ENCODE measurements around the gene CRTC2. TPM values are rescaled to one million over a fixed set of nuclear protein-coding genes. Genes with fewer than 3 reads are reported as not detected.

The CRTC2 gene
- polyA plus RNA-seq, 1 donor from 2014 or later, result 12.1 TPM

DNA sequence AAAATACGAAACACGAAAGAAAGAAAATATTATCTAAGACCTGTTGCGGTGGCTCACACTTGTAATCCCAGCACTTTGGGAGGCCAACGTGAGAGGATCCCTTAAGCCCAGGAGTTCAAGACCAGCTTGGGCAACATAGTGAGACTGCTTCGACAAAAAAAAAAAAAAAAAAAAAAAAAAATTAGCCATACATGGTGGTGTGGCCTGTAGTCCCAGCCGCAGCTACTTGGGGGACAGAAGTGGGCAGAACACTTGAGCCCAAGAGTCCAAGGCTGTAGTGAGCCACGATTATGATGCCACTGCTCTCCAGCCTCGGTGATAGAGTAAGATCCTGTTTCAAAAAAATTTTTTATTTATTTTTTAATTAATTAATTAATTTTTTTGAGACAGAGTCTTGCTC lies 29.2 kb upstream of the CRTC2 start:
- H3K4me3 ChIP-seq (ENCODE audit: low read length), result no peak overlapping the region

DNA sequence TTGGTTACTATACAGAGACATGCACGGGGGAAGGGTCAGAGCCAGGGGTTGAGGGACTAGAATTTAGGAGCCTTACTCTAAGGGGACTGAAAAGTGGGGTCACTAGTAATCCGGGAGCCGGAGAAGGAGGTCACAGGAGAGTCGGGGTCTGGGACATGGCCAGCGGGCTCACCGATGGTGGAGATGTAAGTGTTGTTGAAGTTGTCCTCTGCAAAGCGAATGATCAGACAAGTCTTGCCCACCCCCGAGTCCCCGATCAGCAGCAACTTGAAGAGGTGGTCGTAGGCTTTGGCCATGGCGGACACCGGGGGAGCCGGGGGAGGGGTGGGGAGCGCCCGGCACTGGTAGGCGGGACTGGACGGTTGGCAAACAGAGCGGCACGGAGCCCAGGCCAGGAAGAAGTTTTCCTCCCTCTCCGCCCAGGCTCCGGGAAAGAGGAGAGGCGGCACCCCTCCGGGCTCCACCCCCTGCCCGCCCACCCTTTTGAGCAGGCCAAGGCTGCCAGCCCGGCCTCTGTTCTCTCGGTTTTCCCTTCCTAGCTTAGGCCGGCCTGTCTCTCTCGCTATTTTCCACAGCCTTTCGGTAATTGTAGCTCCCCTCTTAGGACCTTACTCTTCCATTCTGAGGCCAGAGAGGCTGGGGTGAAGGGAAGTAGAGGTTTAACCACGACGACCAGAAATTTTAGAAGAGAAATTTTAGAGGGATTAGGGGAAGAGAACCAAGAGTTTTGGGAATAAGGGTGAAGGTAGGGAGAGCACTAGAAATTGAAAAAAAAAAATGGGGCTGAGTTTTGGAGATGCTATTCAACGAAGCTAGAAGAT lies 27.7 kb upstream of the CRTC2 start, which contains the start of gene RAB13:
Gene RAB13 (minus strand): TSS at position 399 of the 821 bp plus-strand sequence. CDS start 103 bp downstream, at position 296.
- Histone ChIP-seq H3K4me3 (ENCODE audit: low read length) (no peak within 1 kb of the TSS), H3K9me2 (ENCODE audit: insufficient read depth, low read length) (no peaks in the 10 kb centered on the region), H3F3A (ENCODE audit: insufficient read depth, low read length, poor library complexity, severe bottlenecking) (no peaks in the 10 kb centered on the region), H3K4me2 (ENCODE audit: low read length) (no peak within 1 kb of the TSS), H3K9ac (ENCODE audit: low read length) (no peak within 1 kb of the TSS), H3K27ac (ENCODE audit: low read length) (no peak within 1 kb of the TSS), H3K9me3 (ENCODE audit: low read length) (no peaks in the 10 kb centered on the region), H4K20me1 (ENCODE audit: insufficient read depth) (no peaks in the 10 kb centered on the region), H3K79me2 (replicated peaks; ENCODE audit: insufficient read depth, low read length) (peaks cover 6% of the 10 kb centered on the region), H3K27me3 (ENCODE audit: insufficient read depth, low read depth, low read length) (no peaks in the 10 kb centered on the region), H2AFZ (ENCODE audit: low read depth, low read length) (no peak within 1 kb of the TSS), H3K36me3 (ENCODE audit: insufficient read depth, low read length) (no peaks in the 10 kb centered on the region)
- TF ChIP-seq RAD21 (conservative IDR thresholded peaks at IDR 0.05) (no peak), POLR2AphosphoS5 (IDR thresholded peaks at IDR 0.05) (no peak), SMC3 (conservative IDR thresholded peaks at IDR 0.05; ENCODE audit: poor library complexity) (no peak), EZH2 (IDR thresholded peaks at IDR 0.05; ENCODE audit: borderline replicate concordance, insufficient read depth, low read length, poor library complexity, severe bottlenecking) (no peak), EP300 (conservative IDR thresholded peaks at IDR 0.05; ENCODE audit: poor library complexity, severe bottlenecking) (no peak), TAF1 (IDR thresholded peaks at IDR 0.05; ENCODE audit: low read depth) (no peak), MXI1 (conservative IDR thresholded peaks at IDR 0.05; ENCODE audit: poor library complexity, severe bottlenecking) (no peak)
- TF ChIP-seq, protein P1, sequence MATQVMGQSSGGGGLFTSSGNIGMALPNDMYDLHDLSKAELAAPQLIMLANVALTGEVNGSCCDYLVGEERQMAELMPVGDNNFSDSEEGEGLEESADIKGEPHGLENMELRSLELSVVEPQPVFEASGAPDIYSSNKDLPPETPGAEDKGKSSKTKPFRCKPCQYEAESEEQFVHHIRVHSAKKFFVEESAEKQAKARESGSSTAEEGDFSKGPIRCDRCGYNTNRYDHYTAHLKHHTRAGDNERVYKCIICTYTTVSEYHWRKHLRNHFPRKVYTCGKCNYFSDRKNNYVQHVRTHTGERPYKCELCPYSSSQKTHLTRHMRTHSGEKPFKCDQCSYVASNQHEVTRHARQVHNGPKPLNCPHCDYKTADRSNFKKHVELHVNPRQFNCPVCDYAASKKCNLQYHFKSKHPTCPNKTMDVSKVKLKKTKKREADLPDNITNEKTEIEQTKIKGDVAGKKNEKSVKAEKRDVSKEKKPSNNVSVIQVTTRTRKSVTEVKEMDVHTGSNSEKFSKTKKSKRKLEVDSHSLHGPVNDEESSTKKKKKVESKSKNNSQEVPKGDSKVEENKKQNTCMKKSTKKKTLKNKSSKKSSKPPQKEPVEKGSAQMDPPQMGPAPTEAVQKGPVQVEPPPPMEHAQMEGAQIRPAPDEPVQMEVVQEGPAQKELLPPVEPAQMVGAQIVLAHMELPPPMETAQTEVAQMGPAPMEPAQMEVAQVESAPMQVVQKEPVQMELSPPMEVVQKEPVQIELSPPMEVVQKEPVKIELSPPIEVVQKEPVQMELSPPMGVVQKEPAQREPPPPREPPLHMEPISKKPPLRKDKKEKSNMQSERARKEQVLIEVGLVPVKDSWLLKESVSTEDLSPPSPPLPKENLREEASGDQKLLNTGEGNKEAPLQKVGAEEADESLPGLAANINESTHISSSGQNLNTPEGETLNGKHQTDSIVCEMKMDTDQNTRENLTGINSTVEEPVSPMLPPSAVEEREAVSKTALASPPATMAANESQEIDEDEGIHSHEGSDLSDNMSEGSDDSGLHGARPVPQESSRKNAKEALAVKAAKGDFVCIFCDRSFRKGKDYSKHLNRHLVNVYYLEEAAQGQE (IDR thresholded peaks at IDR 0.05; ENCODE audit: borderline replicate concordance), result no peak
- TF ChIP-seq, protein P2, sequence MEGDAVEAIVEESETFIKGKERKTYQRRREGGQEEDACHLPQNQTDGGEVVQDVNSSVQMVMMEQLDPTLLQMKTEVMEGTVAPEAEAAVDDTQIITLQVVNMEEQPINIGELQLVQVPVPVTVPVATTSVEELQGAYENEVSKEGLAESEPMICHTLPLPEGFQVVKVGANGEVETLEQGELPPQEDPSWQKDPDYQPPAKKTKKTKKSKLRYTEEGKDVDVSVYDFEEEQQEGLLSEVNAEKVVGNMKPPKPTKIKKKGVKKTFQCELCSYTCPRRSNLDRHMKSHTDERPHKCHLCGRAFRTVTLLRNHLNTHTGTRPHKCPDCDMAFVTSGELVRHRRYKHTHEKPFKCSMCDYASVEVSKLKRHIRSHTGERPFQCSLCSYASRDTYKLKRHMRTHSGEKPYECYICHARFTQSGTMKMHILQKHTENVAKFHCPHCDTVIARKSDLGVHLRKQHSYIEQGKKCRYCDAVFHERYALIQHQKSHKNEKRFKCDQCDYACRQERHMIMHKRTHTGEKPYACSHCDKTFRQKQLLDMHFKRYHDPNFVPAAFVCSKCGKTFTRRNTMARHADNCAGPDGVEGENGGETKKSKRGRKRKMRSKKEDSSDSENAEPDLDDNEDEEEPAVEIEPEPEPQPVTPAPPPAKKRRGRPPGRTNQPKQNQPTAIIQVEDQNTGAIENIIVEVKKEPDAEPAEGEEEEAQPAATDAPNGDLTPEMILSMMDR (IDR thresholded peaks at IDR 0.05; ENCODE audit: poor library complexity, severe bottlenecking), result no peak

More for the DNA sequence above, 29.2 kb upstream of the CRTC2 start:
- Histone ChIP-seq H3K36me3 (ENCODE audit: insufficient read depth, low read length) (peaks cover 2% of the 10 kb centered on the region), H3K79me2 (replicated peaks; ENCODE audit: insufficient read depth, low read length) (peaks cover 15% of the 10 kb centered on the region), H2AFZ (ENCODE audit: low read depth, low read length) (no peak overlapping the region), H3K4me2 (ENCODE audit: low read length) (no peak overlapping the region), H3K9me2 (ENCODE audit: insufficient read depth, low read length) (no peaks in the 10 kb centered on the region), H3K9me3 (ENCODE audit: low read length) (no peaks in the 10 kb centered on the region), H3F3A (ENCODE audit: insufficient read depth, low read length, poor library complexity, severe bottlenecking) (no peaks in the 10 kb centered on the region), H3K27ac (ENCODE audit: low read length) (no peak overlapping the region), H3K9ac (ENCODE audit: low read length) (no peak overlapping the region), H3K27me3 (ENCODE audit: insufficient read depth, low read depth, low read length) (no peaks in the 10 kb centered on the region), H4K20me1 (ENCODE audit: insufficient read depth) (no peaks in the 10 kb centered on the region)
- TF ChIP-seq EZH2 (IDR thresholded peaks at IDR 0.05; ENCODE audit: borderline replicate concordance, insufficient read depth, low read length, poor library complexity, severe bottlenecking), result no peak
- no peak for TF ChIP-seq MXI1 (conservative IDR thresholded peaks at IDR 0.05; ENCODE audit: poor library complexity, severe bottlenecking)
- no peak for TF ChIP-seq TAF1 (IDR thresholded peaks at IDR 0.05; ENCODE audit: low read depth)
- TF ChIP-seq RAD21 (conservative IDR thresholded peaks at IDR 0.05), result no peak
- TF ChIP-seq, protein P1 (IDR thresholded peaks at IDR 0.05; ENCODE audit: borderline replicate concordance), result no peak
- TF ChIP-seq SMC3 (conservative IDR thresholded peaks at IDR 0.05; ENCODE audit: poor library complexity), result no peak
- no peak for TF ChIP-seq EP300 (conservative IDR thresholded peaks at IDR 0.05; ENCODE audit: poor library complexity, severe bottlenecking)
- TF ChIP-seq, protein P2 (IDR thresholded peaks at IDR 0.05; ENCODE audit: poor library complexity, severe bottlenecking), result no peak
- TF ChIP-seq POLR2AphosphoS5 (IDR thresholded peaks at IDR 0.05), result no peak

Measured in neural cell (in vitro differentiated cells).